H1 (cell line): Measurements from ENCODE around the gene RTN4RL1. TPM values are rescaled to one million over a fixed set of nuclear protein-coding genes. Genes with fewer than 3 reads are reported as not detected.
"Not testable (repeated sequence)": the region's sequence is repeated elsewhere in the genome, so short reads cannot be mapped to it uniquely, and the experiment has no call there.

Experiments used
- CTCF ChIA-PET: fragments of 300-600 bp; sonication (Branson Sonifier 250); formaldehyde crosslinking; loops from one replicate; lab custom pipeline; 2021; ENCODE audit not compliant: partially characterized antibody; lab: Charles Lee
- POLR2A ChIA-PET: fragments of 300-600 bp; sonication (Branson Sonifier 250); formaldehyde crosslinking; loops from one replicate; lab custom pipeline; 2021; ENCODE audit warnings: inconsistent platforms; ENCODE audit not compliant: partially characterized antibody; lab: Charles Lee
- DNase-seq, 2 experiments: peaks; one replicate each; pipeline versions ENCODE4 v3.0.0 to v3.0.0-alpha.2; 2010 to 2022; ENCODE audit warnings: low spot score in 2 of 2, low read depth in 1 of 2, mixed read lengths in 1 of 2
- FAIRE-seq: peaks from 2 replicates; lab custom pipeline; 2011; peaks lifted over from hg19 to GRCh38; lab: Jason Lieb, UNC
- H2AFZ ChIP-seq: 2 replicates; pipeline ENCODE4 v1.8.1; 2012; ENCODE audit warnings: low read length, inconsistent platforms
- H2AK5ac ChIP-seq: 2 replicates; pipeline ENCODE4 v1.6.1; 2013; ENCODE audit warnings: low read depth, low read length
- H2BK120ac ChIP-seq: replicated peaks from 2 replicates; pipeline ENCODE3; 2013; ENCODE audit warnings: low read depth, low read length, inconsistent platforms
- H2BK12ac ChIP-seq: 2 replicates; pipeline ENCODE4 v1.6.1; 2013; ENCODE audit warnings: low read depth, low read length
- H2BK15ac ChIP-seq: 2 replicates; pipeline ENCODE4 v1.6.1; 2013; ENCODE audit warnings: low read length
- H2BK20ac ChIP-seq: 2 replicates; pipeline ENCODE4 v1.6.1; 2013; ENCODE audit warnings: low read length
- H2BK5ac ChIP-seq: 2 replicates; pipeline ENCODE4 v1.6.1; 2013; ENCODE audit warnings: low read depth, low read length
- H3K14ac ChIP-seq: 2 replicates; pipeline ENCODE4 v1.6.1; 2013; ENCODE audit warnings: inconsistent platforms; ENCODE audit not compliant: insufficient read length
- H3K18ac ChIP-seq: 2 replicates; pipeline ENCODE4 v1.6.1; 2013; ENCODE audit warnings: low read length; ENCODE audit errors: extremely low read depth
- H3K23ac ChIP-seq: 2 replicates; pipeline ENCODE4 v1.6.1; 2013; ENCODE audit warnings: inconsistent platforms; ENCODE audit not compliant: insufficient read length
- H3K23me2 ChIP-seq: 2 replicates; pipeline ENCODE4 v1.6.1; 2013; ENCODE audit warnings: low read depth, low read length
- H3K27ac ChIP-seq: 2 replicates; pipeline ENCODE4 v1.6.1; 2011; ENCODE audit warnings: low read depth, low read length, inconsistent platforms
- H3K27me3 ChIP-seq, 4 experiments: replicated peaks in 1 of 4; 1 replicate in 1 of 4; 2 replicates in 3 of 4; pipeline versions ENCODE4 v1.6.1 to v1.8.1; 2011 to 2013; ENCODE audit warnings: low read length in 3 of 4, mild to moderate bottlenecking in 3 of 4, inconsistent platforms in 2 of 4, mixed read lengths in 2 of 4, moderate library complexity in 1 of 4; ENCODE audit not compliant: control insufficient read depth in 3 of 4, insufficient read depth in 3 of 4; ENCODE audit errors: extremely low read depth in 1 of 4
- H3K36me3 ChIP-seq, 4 experiments: 2 replicates each; pipeline versions ENCODE4 v1.6.1 to v1.8.1; 2011 to 2013; ENCODE audit warnings: mild to moderate bottlenecking in 4 of 4, low read length in 3 of 4, moderate library complexity in 2 of 4, control low read depth in 1 of 4, inconsistent platforms in 1 of 4; ENCODE audit not compliant: insufficient read depth in 4 of 4, control insufficient read depth in 2 of 4
- H3K4ac ChIP-seq: replicated peaks from 2 replicates; pipeline ENCODE3; 2013; ENCODE audit warnings: low read length, low read depth, mixed read lengths, inconsistent platforms; ENCODE audit not compliant: insufficient read length
- H3K4me1 ChIP-seq, 4 experiments: replicated peaks in 1 of 4; 1 replicate in 1 of 4; 2 replicates in 3 of 4; pipeline versions ENCODE4 v1.6.1 to v1.8.1; 2011 to 2013; ENCODE audit warnings: low read length in 3 of 4, inconsistent platforms in 2 of 4, mixed read lengths in 1 of 4; ENCODE audit not compliant: insufficient read depth in 4 of 4, control insufficient read depth in 3 of 4
- H3K4me2 ChIP-seq, 2 experiments: 2 replicates each; pipeline versions ENCODE4 v1.6.1 to v1.8.1; 2011 to 2013; ENCODE audit warnings: low read depth in 2 of 2, low read length in 2 of 2, control low read depth in 1 of 2, inconsistent platforms in 1 of 2, mild to moderate bottlenecking in 1 of 2; ENCODE audit not compliant: insufficient read depth in 1 of 2
- H3K4me3 ChIP-seq, 4 experiments: fragments of 200-600, 300-600 bp in 1 of 4; sonication (generic), shearing (Covaris generic), sonication (Bioruptor Twin) in 1 of 4; 2 replicates each; pipeline versions ENCODE4 v1.5.1 to v1.8.1; 2011 to 2016; ENCODE audit warnings: low read length in 4 of 4, low read depth in 3 of 4, control low read depth in 2 of 4, inconsistent platforms in 2 of 4, mild to moderate bottlenecking in 2 of 4, mixed read lengths in 1 of 4, moderate library complexity in 1 of 4; ENCODE audit not compliant: insufficient read depth in 2 of 4; ENCODE audit errors: extremely low read depth in 1 of 4
- H3K56ac ChIP-seq: replicated peaks from 2 replicates; pipeline ENCODE3; 2013; ENCODE audit warnings: low read depth, mild to moderate bottlenecking, mixed read lengths, low read length, inconsistent platforms; ENCODE audit not compliant: insufficient read length
- H3K79me1 ChIP-seq: 2 replicates; pipeline ENCODE4 v1.6.1; 2013; ENCODE audit warnings: low read depth, low read length, control low read depth
- H3K79me2 ChIP-seq, 2 experiments: 2 replicates each; pipeline versions ENCODE4 v1.6.1 to v1.8.1; 2012 to 2013; ENCODE audit warnings: low read length in 2 of 2, mild to moderate bottlenecking in 2 of 2, inconsistent platforms in 1 of 2; ENCODE audit not compliant: insufficient read depth in 2 of 2, control insufficient read depth in 1 of 2
- H3K9ac ChIP-seq, 4 experiments: replicated peaks in 1 of 4; 1 replicate in 1 of 4; 2 replicates in 3 of 4; pipeline versions ENCODE4 v1.6.1 to v1.8.1; 2011 to 2013; ENCODE audit warnings: low read depth in 3 of 4, low read length in 3 of 4, control low read depth in 2 of 4, mild to moderate bottlenecking in 2 of 4, moderate library complexity in 2 of 4, inconsistent platforms in 1 of 4; ENCODE audit errors: extremely low read depth in 1 of 4
- H3K9me3 ChIP-seq, 2 experiments: 2 replicates each; pipeline versions ENCODE4 v1.6.1 to v1.8.1; 2012 to 2013; ENCODE audit warnings: mild to moderate bottlenecking in 2 of 2, moderate library complexity in 2 of 2, control low read depth in 1 of 2, inconsistent platforms in 1 of 2, low read depth in 1 of 2, low read length in 1 of 2, mixed read lengths in 1 of 2; ENCODE audit not compliant: insufficient read depth in 2 of 2
- H4K20me1 ChIP-seq, 2 experiments: replicated peaks in 1 of 2; 2 replicates each; pipeline versions ENCODE3 to v1.8.1; 2011 to 2013; ENCODE audit warnings: inconsistent platforms in 2 of 2, low read length in 2 of 2, mild to moderate bottlenecking in 1 of 2; ENCODE audit not compliant: insufficient read depth in 2 of 2, control insufficient read depth in 1 of 2
- H4K5ac ChIP-seq: 2 replicates; pipeline ENCODE4 v1.6.1; 2013; ENCODE audit warnings: low read length, low read depth, mixed read lengths, inconsistent platforms; ENCODE audit not compliant: insufficient read length
- H4K8ac ChIP-seq: 2 replicates; pipeline ENCODE4 v1.8.0; 2013; ENCODE audit warnings: mild to moderate bottlenecking, moderate library complexity, low read length, inconsistent platforms; ENCODE audit not compliant: insufficient read depth; ENCODE audit errors: extremely low read depth
- H4K91ac ChIP-seq: replicated peaks from 2 replicates; pipeline ENCODE3; 2013; ENCODE audit warnings: low read length, mixed read lengths, inconsistent platforms; ENCODE audit not compliant: insufficient read length
- WGBS, 2 experiments: shearing (Covaris generic) in 1 of 2; methylation state at CpG; one replicate each; pipeline versions ENCODE4 v1.1.6 to v1.1.7; 2013 to 2015; ENCODE audit warnings: low lambda C conversion rate in 2 of 2, mixed read lengths in 2 of 2, inconsistent platforms in 1 of 2, low coverage in 1 of 2, missing lambda C conversion rate in 1 of 2; ENCODE audit not compliant: insufficient replicate concordance in 2 of 2, insufficient coverage in 1 of 2, insufficient read length in 1 of 2; ENCODE audit errors: extremely low coverage in 1 of 2, missing lambda C conversion rate in 1 of 2; 5-methylcytosine and 5-hydroxymethylcytosine counted together
- polyA plus RNA-seq, 7 experiments: library from polyadenylated mRNA; depleted of rRNA in 3 of 7; stranded (reverse) in 5 of 7; unstranded in 2 of 7; fragments of >200 nt in 5 of 7; fragments of 200-250 nt in 2 of 7; gene quantifications; 1 replicate in 5 of 7; 2 replicates in 1 of 7; 4 replicates in 1 of 7; pipeline versions ENCODE4 v1.2.1 to v1.2.3, GENCODE V29; 2011 to 2013; ENCODE audit warnings: missing spikeins in 2 of 7, mixed read lengths in 2 of 7
- total RNA-seq: library from RNA; stranded (reverse); fragmentation: NEBNext Ultra II Directional; extraction: Animal tissue kit (Norgen Biotek cat#: 25700); gene quantifications from 2 replicates; pipeline ENCODE4 v1.2.1, GENCODE V29; 2021

RTN4RL1 gene
- total and polyA plus RNA-seq, 2 of the 8 experiments (the other 6 are each of a cell fraction or from before 2014, with no cell fraction given): 0.09 TPM; not detected in 1

DNA sequence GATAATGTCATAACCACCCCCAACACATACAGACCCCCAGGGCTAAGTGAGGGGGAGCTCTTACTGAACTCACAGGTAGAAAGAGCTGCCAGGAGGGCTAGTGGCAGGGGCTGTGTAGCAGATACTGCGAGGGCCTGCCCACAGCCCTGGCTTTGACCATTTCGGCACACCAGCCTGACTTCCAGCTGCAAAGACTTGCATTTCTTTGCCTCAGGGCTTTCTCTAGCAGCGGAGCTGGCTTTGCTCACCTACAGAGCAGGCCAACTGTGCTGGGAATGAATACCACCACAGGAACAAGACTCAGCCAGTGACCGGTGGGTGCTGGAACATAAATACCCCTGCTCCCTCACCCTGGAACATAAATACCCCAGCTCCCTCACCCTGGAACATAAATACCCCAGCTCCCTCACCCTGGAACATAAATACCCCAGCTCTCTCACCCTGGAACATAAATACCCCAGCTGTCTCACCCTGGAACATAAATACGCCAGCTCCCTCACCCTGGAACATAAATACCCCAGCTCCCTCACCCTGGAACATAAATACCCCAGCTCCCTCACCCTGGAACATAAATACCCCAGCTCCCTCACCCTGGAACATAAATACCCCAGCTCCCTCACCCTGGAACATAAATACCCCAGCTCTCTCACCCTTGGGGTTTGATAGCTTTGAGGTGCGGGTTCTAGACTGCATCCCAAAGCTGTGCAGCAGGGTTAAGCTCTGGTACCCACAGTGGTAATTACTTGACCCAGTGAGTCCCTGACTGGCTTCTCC is 11.7 kb downstream of the RTN4RL1 start:
- ChIA-PET CTCF (interaction anchor here (1.1 to 1.7 kb wide), 3 partner anchors 45 to 131 kb away, joined by 3 to 4 read pairs (median 3); no protein-coding TSS in a partner anchor), POLR2A (interaction anchor here (1.1 kb wide), 1 partner anchor 15 kb away, joined by 3 read pairs; no protein-coding TSS in a partner anchor)
- H3K79me2 ChIP-seq, H4K8ac ChIP-seq, H3K27me3 ChIP-seq, H4K5ac ChIP-seq, H3K79me1 ChIP-seq, H3K18ac ChIP-seq, H3K9me3 ChIP-seq, H2BK120ac ChIP-seq, H2AFZ ChIP-seq, H3K23ac ChIP-seq, H2BK20ac ChIP-seq, H2BK15ac ChIP-seq, H3K36me3 ChIP-seq, H3K9ac ChIP-seq, H2BK5ac ChIP-seq, H3K4me3 ChIP-seq, H3K27ac ChIP-seq, H3K4ac ChIP-seq, FAIRE-seq, H3K23me2 ChIP-seq, H2BK12ac ChIP-seq, H2AK5ac ChIP-seq, DNase-seq, H3K14ac ChIP-seq, H3K4me2 ChIP-seq, H3K56ac ChIP-seq, H4K20me1 ChIP-seq, H4K91ac ChIP-seq: not testable (repeated sequence)
- peaks cover 0 to 13% (median 2%) of the 10 kb centered on the region in 4 experiments; a peak in 3 of 7 replicates for H3K4me1 ChIP-seq
- WGBS, 2 experiments: 83% methylated on average over 6 of the region's 6 CpGs; no CpG with 5 or more reads in 1 of the 2 experiments
